HG03457 (cell line): ENCODE measurements around the gene TMEFF1.
"Not testable (repeated sequence)": the region's sequence is repeated elsewhere in the genome, so short reads cannot be mapped to it uniquely, and the experiment has no call there.

ENCODE experiments used
- ATAC-seq: cut with Tn5 transposase; IDR thresholded peaks from one replicate; pipeline ENCODE4 v1.9.1; 2021; ENCODE audit warnings: moderate number of reproducible peaks; ENCODE audit not compliant: unreplicated experiment

Gene TMEFF1

GRCh38 chr9:100486479-100487176 lies 13.7 kb downstream of the TMEFF1 start:
- no peak for ATAC-seq

GRCh38 chr9:100488177-100488576 lies 15.2 kb downstream of the TMEFF1 start:
- no peak for ATAC-seq

GRCh38 chr9:100489836-100490235 lies 16.9 kb downstream of the TMEFF1 start:
- ATAC-seq, result no peak

- ATAC-seq, result no peak
Observed at GRCh38 chr9:100492952-100493351, 20.0 kb downstream of the TMEFF1 start.

- ATAC-seq, result no peak
Observed at GRCh38 chr9:100498592-100498991, 25.6 kb downstream of the TMEFF1 start.

GRCh38 chr9:100499460-100499859 lies 26.5 kb downstream of the TMEFF1 start:
- no peak for ATAC-seq

GRCh38 chr9:100499866-100500265 lies 26.9 kb downstream of the TMEFF1 start:
- ATAC-seq, result no peak

- no peak for ATAC-seq
Observed at GRCh38 chr9:100505564-100506159, 32.7 kb downstream of the TMEFF1 start.

- ATAC-seq, result not testable (repeated sequence)
Observed at GRCh38 chr9:100507350-100507749, 34.4 kb downstream of the TMEFF1 start.

GRCh38 chr9:100511205-100511604 lies 38.3 kb downstream of the TMEFF1 start:
- ATAC-seq, result no peak

GRCh38 chr9:100515578-100516494 lies 42.9 kb downstream of the TMEFF1 start:
- no peak for ATAC-seq

GRCh38 chr9:100521282-100521681 lies 48.3 kb downstream of the TMEFF1 start:
- no peak for ATAC-seq

GRCh38 chr9:100525563-100525962 lies 52.6 kb downstream of the TMEFF1 start:
- no peak for ATAC-seq

GRCh38 chr9:100527180-100527794 lies 54.3 kb downstream of the TMEFF1 start:
- not testable (repeated sequence) for ATAC-seq

- ATAC-seq, result no peak
Observed at GRCh38 chr9:100534401-100534800, 61.5 kb downstream of the TMEFF1 start.

- no peak for ATAC-seq
Observed at GRCh38 chr9:100540327-100540726, 67.4 kb downstream of the TMEFF1 start.

GRCh38 chr9:100549048-100549447 lies 76.1 kb downstream of the TMEFF1 start:
- ATAC-seq, result no peak

GRCh38 chr9:100554935-100555401 lies 82.0 kb downstream of the TMEFF1 start:
- ATAC-seq, result no peak

GRCh38 chr9:100555471-100555870 lies 82.5 kb downstream of the TMEFF1 start:
- no peak for ATAC-seq

- ATAC-seq, result no peak
Observed at GRCh38 chr9:100557053-100557452, 84.1 kb downstream of the TMEFF1 start.

- ATAC-seq, result no peak
Observed at GRCh38 chr9:100561256-100561655, 88.3 kb downstream of the TMEFF1 start.
